HG02610 (cell line): ENCODE results near the gene RHNO1.
"Not testable (repeated sequence)": the region's sequence is repeated elsewhere in the genome, so short reads cannot be mapped to it uniquely, and the experiment has no call there.

ENCODE experiments used
- ATAC-seq: cut with Tn5 transposase; IDR thresholded peaks from one replicate; pipeline ENCODE4 v1.9.1; 2021; ENCODE audit warnings: mild to moderate bottlenecking, moderate library complexity; ENCODE audit not compliant: unreplicated experiment

Gene RHNO1

DNA sequence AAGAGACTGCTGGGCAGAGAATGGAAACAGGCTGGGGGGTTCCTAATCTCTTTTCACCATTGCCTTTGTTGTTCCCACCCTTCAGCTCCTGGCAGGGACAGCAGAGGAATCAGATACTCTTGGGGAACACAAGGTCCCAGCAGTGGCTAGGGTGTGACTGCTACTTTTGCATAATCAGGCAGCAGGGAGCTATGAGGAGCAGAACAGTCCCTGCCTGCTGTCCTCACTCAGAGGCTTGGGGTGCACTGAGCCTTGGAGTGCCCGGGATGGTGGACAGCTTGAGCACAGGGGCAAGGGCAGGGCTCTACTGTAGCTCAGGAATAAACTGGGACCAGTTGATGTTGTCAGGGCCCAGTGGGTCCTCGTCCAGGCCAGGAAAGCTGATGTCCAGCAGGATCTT lies 18.7 kb upstream of the RHNO1 start:
- ATAC-seq: no peak

DNA sequence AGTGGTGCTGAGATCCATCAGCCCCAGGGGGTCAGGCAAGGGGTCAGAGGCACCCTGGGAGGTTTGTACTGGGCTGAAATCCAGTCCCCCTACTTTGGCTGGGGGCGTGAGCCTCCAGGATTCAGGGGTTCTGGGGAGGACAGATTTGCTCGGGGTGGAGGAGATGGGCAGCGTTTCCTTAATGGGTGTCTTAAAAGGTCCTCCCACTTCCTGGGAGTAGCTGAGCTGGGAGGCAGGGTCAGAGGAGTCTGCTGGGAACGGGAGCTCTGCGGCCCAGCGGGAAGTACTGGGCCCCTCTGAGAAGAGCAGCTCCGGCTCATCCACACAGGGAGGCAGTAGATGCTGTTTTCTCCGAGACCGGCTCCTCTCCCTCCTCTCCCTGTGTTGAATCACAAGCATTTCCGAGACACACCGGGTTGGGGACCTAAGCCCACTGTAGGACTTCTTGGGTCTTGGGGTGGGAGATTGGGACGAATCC lies 18.0 kb upstream of the RHNO1 start:
- no peak for ATAC-seq

DNA sequence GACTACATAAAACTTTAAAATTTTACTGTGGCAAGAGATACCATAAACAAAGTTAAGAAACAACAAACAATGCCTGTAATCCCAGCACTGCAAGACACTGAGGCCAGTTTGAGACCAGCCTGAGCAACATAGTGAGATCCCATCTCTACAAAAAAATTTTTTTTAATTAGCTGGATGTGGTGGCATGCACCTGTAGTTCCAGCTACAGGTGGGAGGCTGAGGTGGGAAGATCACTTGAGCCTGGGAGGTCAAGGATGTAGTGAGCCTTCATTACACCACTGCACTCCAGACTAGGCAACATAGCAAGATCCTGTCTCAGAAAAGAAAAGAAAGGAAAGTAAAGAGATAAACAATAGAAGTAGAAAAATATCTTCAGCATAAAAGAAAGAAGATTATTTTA lies 16.9 kb upstream of the RHNO1 start:
- ATAC-seq: no peak

DNA sequence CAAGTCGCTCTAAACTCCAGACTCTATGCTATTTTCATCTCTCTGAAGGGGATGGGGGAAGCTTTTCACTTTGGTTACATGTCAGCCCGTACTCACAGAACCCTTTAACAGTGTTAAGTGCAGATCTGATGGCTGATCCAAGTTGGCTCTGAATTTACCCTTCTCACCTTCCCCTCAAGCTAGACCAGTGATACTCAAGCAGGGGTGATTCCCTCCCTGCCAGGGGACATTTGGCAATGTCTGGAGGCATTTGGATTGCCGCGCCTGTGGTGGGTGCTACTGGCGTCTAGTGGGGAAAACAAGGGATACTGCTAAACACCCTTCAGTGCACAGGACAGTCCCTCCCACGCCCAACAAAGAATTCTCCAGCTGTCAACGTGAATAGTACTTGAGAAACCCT lies 14.1 kb upstream of the RHNO1 start:
- no peak for ATAC-seq

DNA sequence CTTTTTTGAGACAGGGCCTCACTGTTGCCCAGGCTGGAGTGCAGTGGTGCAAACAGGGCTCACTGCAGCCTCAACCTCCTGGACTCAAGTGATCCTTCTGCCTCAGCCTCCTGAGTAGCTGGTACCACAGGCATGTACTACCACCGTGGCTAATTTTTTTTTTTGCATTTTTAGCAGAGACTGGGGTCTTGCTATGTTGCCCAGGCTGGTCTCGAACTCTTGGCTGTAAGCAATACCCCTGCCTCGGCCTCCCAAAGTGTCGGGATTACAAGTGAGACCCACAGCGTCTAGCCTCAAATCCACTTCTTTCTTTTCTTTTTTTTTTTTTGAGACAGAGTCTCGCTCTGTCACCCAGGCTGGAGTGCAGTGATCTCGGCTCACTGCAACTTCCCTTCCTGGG lies 13.6 kb upstream of the RHNO1 start:
- not testable (repeated sequence) for ATAC-seq

DNA sequence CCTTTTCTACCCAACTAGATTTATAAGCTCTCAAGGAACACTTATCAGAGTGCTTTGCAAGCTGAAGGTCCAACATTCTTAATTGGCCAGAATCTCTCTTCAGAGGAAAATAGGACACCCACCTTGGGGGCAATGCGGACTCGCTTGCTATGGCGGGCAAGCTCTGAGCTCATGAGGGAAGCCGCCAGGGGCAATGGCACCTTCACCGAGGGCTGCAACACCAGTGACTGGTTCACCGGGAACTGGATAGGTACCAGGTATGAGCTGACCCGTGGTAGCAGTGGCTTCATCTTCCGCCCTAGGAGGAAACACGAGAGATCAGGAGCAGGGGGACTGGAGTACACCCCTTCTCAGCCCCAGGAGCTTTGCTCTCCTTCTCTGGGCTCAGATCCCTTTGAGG lies 12.8 kb upstream of the RHNO1 start:
- no peak for ATAC-seq

DNA sequence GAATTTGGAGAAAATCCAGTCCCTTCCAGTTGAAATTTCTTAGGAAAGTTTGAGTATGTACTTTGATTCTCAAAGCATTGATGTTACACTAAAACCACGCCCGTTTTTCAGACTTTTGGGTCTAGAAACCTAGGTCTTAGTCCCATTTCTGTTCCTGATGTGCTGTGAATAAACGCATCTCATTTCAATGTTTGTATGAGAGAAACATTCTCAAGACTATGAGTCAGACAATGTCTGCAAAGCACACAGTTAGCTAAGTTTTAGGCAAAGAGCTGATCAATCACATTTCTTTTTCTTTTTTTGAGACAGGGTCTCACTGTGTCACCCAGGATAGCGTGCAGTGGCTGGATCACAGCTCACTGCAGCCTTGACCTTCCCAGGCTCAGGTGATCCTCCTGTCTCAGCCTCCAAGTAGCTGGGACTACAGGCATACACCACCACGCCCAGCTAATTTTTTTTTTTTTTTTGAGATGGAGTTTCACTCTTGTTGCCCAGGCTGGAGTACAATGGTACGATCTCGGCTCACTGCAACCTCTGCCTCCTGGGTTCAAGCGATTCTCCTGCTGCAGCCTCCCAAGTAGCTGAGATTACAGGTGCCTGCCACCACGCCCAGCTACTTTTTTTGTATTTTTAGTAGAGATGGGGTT lies 7.9 kb upstream of the RHNO1 start:
- not testable (repeated sequence) for ATAC-seq

DNA sequence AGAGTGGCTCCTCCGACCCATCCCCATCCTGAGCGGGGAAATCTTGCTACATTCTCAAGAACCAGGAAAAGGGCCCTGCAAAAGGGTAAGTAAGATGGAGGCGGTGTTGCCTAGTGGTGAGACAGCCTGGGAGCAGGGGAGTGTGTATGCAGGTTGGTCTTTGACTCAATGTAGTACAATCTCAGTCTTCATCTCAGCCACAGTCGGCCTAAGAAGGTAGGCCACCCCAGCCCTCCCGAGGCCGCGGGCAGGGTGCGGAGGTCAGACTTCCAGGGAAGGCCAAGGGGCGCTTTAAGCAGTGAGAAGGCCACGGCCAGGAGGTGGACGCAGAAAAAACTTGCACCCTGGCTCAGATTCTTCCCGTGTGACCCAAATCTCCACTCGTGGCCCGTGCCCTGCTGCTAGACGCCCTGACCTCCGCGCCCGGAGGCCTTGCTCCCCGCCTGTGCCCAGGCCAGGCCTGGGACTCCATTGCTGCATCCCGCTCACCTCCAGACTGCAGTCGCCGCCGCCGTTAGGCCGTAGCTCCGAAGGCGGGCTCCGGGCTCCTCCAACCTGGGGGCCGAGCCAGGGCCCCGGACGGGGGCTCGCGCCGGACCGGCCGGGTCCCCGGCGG lies 484 bp upstream of the RHNO1 start:
- peak; percentile 36 for ATAC-seq

DNA sequence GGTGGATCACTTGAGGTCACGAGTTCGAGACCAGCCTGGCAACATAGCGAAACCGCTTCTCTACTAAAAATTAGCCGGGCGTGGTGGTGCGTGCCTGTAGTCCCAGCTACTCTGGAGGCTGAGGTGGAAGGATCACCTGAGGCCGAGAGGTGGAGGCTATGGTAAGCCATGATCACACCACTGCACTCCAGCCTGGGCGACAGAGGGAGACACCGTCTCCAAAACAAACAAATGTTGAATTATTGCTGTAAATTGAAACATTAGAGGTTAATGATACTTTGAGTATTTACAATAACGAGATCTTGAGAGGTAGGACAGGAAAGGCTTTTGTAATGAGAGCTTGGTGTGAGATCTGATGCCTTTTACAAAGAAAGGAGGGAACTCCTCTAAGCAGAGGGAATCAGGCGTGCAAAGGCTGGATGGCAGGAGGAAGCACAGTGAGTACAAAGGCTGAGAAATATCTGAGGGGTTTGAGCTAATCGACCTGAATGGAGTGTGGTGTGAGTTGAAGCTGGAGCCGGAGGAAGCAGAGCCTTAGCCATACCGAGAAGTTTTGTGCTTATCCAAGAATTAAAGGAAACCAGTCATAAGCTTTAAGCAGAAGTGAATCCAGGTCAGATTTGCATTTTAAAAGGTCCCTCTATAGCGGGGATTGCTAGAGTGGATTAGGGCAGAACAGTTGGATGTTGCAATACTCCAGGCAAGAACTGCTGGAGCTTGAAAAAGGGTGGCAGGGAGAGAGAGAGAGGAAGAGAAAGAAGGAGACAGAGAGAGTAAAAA lies 1.1 kb downstream of the RHNO1 start:
- no peak for ATAC-seq

DNA sequence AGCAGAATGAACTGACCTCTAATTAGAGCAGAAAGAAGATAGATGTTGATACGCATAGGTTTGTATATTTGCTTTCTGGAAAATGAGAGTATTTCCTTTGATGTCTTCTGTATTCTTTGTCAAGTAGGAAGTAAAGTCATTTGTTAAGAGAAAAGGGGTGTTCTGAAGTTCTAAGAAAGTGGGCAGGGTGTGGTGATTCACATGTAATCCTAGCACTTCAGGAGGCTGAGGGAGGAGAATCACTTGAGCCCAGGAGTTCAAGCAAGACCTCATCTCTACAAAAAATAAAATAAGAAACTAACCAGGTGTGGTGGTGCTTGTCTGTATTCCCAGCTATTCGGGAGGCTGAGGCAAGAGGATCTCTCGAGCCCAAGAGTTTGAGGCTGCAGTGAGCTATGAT lies 2.8 kb downstream of the RHNO1 start:
- ATAC-seq: no peak

DNA sequence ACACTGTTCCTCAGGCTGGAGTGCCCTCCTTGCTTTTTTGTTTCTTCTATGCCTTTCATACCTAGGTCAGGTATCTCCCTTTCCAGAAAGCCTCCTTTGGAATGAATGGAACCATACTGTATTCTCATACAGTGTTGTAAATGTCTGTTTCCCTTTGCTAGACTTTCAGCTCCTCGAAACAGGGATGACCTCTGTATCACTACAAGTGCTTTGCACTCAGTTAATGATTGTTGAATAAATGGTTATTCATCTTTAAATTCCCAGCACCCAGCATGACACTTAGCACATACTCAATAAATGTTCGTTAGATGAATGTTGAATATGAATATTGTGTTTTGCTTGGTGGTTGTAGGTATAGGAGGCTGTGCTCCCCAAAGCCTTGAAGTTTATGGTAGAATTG lies 7.8 kb downstream of the RHNO1 start:
- ATAC-seq: no peak

DNA sequence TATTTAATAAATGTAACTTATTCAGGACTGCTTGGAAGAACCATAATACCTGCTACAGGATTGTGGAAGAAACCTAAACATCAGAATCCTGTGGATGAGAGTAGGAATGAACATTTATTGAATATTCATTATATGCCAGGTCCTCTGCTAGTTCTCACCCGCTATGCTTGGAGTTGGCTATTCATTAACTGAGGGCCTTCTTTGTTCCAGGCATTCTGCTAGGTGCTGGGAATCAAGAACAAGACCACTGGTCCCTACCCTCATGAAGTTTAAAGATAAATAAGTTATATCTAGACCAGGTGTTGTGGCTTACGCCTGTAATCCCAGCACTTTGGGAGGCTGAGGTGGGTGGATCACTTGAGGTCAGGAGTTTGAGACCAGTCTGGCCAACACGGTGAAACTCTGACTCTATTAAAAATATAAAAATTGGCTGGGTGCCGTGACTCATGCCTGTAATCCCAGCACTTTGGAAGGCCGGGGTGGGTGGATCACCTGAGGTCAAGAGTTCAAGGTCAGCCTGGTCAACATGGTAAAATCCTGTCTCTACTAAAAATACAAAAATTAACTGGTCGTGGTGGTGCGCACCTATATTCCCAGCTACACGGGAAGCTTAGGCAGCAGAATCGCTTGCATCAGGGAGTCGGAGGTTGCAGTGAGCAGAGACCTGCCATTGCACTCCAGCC lies 9.9 kb downstream of the RHNO1 start:
- no peak for ATAC-seq

DNA sequence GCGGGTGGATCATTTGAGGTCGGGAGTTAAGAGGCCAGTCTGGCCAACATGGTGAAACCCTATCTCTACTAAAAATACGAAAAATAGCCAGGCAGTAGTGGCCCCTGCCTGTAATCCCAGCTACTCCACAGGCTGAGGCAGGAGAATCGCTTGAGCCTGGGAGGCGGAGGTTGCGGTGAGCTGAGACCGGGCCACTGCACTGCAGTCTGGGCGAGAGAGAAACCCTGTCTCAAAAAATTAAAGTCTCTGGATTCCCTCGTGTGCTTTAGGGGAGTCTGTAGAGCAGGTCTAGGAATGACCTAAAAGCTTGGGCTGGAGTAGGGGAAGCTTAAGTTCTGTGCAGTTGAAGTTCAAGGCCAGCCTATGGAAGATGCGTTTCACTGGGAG lies 13.0 kb downstream of the RHNO1 start:
- no peak for ATAC-seq

DNA sequence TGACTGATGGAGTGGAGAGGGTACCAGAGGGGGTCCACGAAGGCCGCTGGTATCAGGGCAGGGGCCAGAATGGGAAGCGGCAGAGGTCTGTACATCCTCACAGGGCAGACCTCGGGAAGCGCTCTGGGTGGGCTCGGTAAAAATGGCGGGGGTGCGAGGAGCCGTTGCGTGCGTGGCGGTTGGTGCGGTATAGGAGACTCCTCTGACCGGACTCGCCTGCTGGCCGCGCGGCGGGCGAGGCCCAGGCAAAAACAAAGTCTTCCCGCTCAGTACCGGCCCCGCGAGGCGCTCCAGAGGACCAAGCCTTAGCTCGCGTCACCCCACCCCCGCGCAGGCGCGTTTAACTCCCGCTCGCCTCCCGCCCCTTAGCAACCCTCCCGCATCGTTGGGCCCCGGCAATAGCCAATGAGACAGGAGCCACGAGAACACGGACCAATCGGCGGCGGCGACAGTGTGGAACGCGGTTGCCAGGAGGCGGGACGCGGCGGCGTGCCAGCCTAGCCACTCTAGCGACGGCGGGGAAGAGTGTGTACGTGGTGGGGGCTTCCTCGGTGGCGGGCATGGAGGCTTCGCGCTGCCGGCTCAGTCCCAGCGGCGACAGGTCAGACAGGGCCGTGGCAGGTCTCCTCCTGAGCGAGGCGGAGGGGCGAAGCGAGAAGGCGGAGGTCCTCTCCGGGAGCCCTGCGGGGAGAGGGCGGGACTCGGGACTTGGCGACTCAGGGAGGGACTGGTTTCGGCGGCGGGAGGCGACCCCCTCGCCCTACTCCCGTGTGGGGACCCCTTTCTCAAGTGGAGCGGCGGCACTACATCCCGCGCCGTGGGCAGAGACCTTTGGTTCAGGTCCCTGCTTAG lies 13.6 kb downstream of the RHNO1 start, which contains the start of gene TULP3:
Gene TULP3, plus strand, starts transcription at position 504 of the 852 bp plus-strand sequence. Its CDS starts 57 bp downstream, at position 561.
- ATAC-seq: peak; percentile 96

DNA sequence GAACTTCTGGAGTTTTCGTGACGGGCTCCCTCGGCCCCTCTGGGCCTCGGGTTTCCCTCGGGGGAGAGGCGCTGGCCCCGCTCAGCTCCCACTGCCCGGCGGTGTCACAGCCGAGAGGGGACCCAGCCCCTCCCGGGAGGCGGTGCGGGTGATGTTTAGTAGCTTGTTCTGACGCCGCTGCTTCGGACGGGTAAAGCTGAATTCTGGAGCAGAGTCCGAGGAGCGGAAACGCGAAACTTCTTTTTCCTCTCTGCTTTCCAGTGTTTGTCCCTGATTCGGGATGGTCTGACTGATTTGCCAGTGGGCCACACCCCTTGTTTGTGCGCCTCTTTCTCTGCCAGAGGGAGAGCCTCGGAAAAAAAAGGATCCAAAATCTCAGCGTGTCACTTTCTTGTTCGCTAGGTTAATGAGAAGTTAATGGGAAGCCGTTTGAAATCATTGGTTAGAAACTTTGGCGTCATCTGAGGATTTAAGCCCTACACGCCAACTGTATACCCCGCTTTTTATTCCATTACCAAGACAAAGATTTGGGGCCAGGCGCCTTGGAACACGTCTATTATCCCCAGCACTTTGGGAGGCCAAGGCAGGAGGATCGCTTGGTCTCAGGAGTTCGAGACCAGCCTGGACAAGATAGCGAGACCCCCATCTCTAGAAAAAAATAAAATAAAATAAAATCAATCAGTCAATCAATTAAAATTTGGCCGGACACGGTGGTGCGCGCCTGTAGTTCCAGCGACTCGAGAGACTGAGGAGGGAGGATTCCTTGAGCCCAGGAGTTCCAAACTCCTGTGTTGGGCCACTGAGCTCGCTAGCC lies 14.4 kb downstream of the RHNO1 start:
- no peak for ATAC-seq

DNA sequence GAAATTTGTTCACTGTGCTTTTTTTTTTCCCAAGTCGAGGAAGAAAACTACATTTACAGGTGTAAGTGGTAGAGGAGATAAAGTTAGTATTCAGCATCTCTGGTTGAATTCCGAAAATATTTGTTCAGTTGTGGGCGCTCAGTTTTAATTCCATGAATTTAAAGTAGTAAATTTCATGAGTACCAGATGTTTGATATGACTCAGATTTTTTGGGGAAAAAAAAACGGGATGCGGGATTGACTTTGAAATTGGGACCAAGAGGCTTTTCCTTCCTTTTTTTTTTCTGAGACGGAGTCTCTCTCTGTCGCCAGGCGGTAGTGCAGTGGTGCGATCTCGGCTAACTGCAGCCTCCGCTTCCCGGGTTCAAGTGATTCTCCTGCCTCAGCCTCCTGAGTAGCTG lies 15.2 kb downstream of the RHNO1 start:
- no peak for ATAC-seq

DNA sequence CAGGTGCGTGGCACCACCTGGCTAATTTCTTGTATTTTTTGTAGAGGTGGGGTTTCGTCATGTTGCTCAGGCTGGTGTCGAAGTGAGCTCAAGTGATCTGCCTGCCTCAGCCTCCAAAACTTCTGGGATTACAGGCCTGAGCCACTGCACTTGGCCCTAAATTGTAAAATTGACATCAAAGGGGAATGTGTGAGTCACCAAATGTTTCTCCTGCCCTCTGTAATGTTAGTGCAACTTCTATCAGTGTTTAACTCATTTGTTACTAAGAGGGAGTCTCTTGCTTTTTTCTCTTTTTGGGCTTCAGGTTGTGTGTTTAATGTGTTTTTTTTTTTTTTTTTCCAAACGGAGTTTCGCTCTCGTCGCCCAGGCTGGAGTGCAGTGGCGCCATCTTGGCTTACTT lies 16.0 kb downstream of the RHNO1 start:
- ATAC-seq: no peak

DNA sequence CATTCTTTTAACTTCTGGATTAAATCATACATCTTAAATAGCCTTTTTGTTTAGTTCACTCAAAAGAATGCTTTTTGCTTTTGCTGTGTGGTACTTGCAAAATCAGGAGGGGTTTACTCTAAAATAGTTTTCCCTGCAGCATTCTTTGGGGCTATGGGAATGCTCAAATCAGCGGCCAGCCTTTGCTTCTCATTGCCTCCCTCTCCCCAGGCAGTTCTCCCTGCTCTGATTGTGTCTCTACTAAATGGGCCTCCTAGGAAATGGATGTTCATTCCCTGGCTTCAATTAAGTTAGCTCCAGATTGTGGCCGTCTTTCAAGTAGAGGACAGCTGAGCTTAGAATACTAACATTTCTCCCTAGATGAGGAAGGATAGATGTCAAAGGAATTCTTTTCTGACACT lies 18.0 kb downstream of the RHNO1 start:
- ATAC-seq: no peak

DNA sequence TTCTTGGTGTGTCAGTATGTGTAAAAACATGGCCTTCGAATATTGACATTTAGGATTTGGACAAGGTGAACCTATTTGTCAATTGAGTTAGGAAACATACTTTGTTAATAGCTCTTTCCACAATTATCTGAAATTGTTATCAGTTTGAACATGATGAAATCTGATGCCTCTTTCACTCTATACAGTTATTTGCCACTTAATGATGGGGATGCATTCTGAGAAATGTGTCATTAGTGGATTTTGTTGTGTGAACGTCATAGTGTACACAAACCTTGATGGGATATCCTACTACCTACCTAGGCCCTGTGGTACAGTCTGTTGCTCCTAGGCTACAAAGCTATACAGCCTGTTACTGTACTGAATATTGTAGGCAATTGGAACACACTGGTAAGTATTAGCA lies 18.5 kb downstream of the RHNO1 start:
- ATAC-seq: no peak

DNA sequence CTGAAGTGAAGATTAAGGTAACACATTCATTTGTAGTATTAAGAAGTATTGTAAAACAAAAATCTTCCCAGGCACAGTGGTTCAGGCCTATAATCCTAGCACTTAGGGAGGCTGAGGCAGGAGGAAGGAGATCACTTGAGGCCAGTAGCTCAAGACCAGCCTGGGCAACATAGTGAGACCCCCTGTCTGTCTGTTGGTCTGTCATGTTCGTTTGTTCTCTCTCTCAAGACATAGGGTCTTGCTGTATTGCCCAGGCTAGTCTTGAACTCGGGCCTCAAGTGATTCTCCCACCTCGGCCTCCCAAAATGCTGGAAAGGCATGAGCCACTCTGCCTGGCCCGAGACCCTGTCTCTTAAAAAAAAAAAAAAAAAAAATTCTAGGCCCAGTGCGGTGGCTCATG lies 20.4 kb downstream of the RHNO1 start:
- no peak for ATAC-seq
